COLO668 (cell line): ENCODE data around the gene TEAD2.
"Not testable (repeated sequence)": the region's sequence is repeated elsewhere in the genome, so short reads cannot be mapped to it uniquely, and the experiment has no call there.

Experiments used
- DNase-seq: peaks from one replicate; lab custom pipeline; 2025; ENCODE audit not compliant: unreplicated experiment; lab: John Stamatoyannopoulos, UW

The TEAD2 gene

GRCh38 chr19:49387936-49388372, 25.7 kb upstream of the TEAD2 start, which contains the start of gene KASH5:
KASH5 (plus strand) TSS chr19:49388249; CDS start chr19:49390884, 2,635 bp downstream.
- DNase-seq, result no peak

- DNase-seq, result no peak
Observed at GRCh38 chr19:49383599-49383998, 21.4 kb upstream of the TEAD2 start.

GRCh38 chr19:49382639-49383038, 20.4 kb upstream of the TEAD2 start:
- no peak for DNase-seq

- DNase-seq, result no peak
Observed at GRCh38 chr19:49380391-49380790, 18.2 kb upstream of the TEAD2 start.

- DNase-seq, result no peak
Observed at GRCh38 chr19:49378512-49378911, 16.3 kb upstream of the TEAD2 start.

- DNase-seq, result no peak
Observed at GRCh38 chr19:49374665-49375434, 12.6 kb upstream of the TEAD2 start.

- not testable (repeated sequence) for DNase-seq
Observed at GRCh38 chr19:49373174-49373573, 11.0 kb upstream of the TEAD2 start.

- no peak for DNase-seq
Observed at GRCh38 chr19:49371184-49371583, 9.0 kb upstream of the TEAD2 start.

- no peak for DNase-seq
Observed at GRCh38 chr19:49368711-49369358, 6.6 kb upstream of the TEAD2 start.

GRCh38 chr19:49366110-49366509, 3.9 kb upstream of the TEAD2 start:
- no peak for DNase-seq

GRCh38 chr19:49364083-49364737, 2.0 kb upstream of the TEAD2 start:
- DNase-seq, result no peak

- peak; percentile 8 for DNase-seq
Observed at GRCh38 chr19:49363268-49364082, 1.3 kb upstream of the TEAD2 start, which contains the start of gene DKKL1. DKKL1 (plus strand) TSS chr19:49363877; CDS start chr19:49363999, 122 bp downstream.

- DNase-seq, result no peak
Observed at GRCh38 chr19:49362929-49363267, 682 bp upstream of the TEAD2 start.

GRCh38 chr19:49361438-49362047, 673 bp downstream of the TEAD2 start:
- no peak for DNase-seq

GRCh38 chr19:49359851-49360820, 2.1 kb downstream of the TEAD2 start:
- DNase-seq, result no peak

GRCh38 chr19:49357186-49357585, 5.0 kb downstream of the TEAD2 start:
- no peak for DNase-seq

GRCh38 chr19:49356382-49356781, 5.8 kb downstream of the TEAD2 start:
- DNase-seq, result no peak

GRCh38 chr19:49355909-49356353, 6.3 kb downstream of the TEAD2 start:
- no peak for DNase-seq

GRCh38 chr19:49349567-49349966, 12.6 kb downstream of the TEAD2 start:
- DNase-seq, result no peak
